Liver (tissue), 9 donors: ENCODE results near the gene ZNRD2. TPM values are rescaled to one million over a fixed set of nuclear protein-coding genes. Genes with fewer than 3 reads are reported as not detected.

Experiments used
- DNase-seq: peaks from one replicate; pipeline ENCODE4 v3.0.0-alpha.2; 2017; ENCODE audit warnings: low spot score
- H3K27ac ChIP-seq, 2 donors: one replicate each; pipeline ENCODE4 v1.7.0; 2013; ENCODE audit warnings: inconsistent platforms in 2 of 2, low read length in 2 of 2, control low read depth in 1 of 2, low read depth in 1 of 2, mild to moderate bottlenecking in 1 of 2
- H3K27me3 ChIP-seq, 4 donors: one replicate each; pipeline versions ENCODE4 v1.6.1 to v1.7.0; 2013; ENCODE audit warnings: low read length in 3 of 4, inconsistent platforms in 1 of 4, mild to moderate bottlenecking in 1 of 4, moderate library complexity in 1 of 4; ENCODE audit not compliant: control insufficient read depth in 4 of 4, insufficient read depth in 4 of 4
- H3K36me3 ChIP-seq, 4 donors: one replicate each; pipeline versions ENCODE4 v1.6.1 to v1.7.0; 2013; ENCODE audit warnings: low read length in 3 of 4, mild to moderate bottlenecking in 3 of 4, low read depth in 1 of 4, moderate library complexity in 1 of 4; ENCODE audit not compliant: control insufficient read depth in 4 of 4, insufficient read depth in 3 of 4
- H3K4me1 ChIP-seq, 4 donors: one replicate each; pipeline versions ENCODE4 v1.6.1 to v1.7.0; 2013; ENCODE audit warnings: low read length in 3 of 4, mild to moderate bottlenecking in 3 of 4, moderate library complexity in 1 of 4; ENCODE audit not compliant: control insufficient read depth in 4 of 4, insufficient read depth in 4 of 4
- H3K4me3 ChIP-seq, 3 donors: one replicate each; pipeline versions ENCODE4 v1.6.1 to v1.7.0; 2013; ENCODE audit warnings: low read length in 3 of 3, control low read depth in 1 of 3, low read depth in 1 of 3, mild to moderate bottlenecking in 1 of 3
- H3K9ac ChIP-seq, 2 donors: one replicate each; pipeline ENCODE4 v1.7.0; 2013; ENCODE audit warnings: low read length in 2 of 2, mild to moderate bottlenecking in 2 of 2, moderate library complexity in 2 of 2, control low read depth in 1 of 2, low read depth in 1 of 2
- H3K9me3 ChIP-seq, 4 donors: one replicate each; pipeline versions ENCODE4 v1.6.1 to v1.7.0; 2013; ENCODE audit warnings: low read length in 3 of 4; ENCODE audit not compliant: control insufficient read depth in 4 of 4
- ATF3 ChIP-seq: IDR thresholded peaks from 2 replicates; pipeline ENCODE4 v1.6.1; 2016; ENCODE audit warnings: antibody characterized with exemption
- FOXA1 ChIP-seq: IDR thresholded peaks from 2 replicates; pipeline ENCODE4 v1.6.1; 2016; ENCODE audit warnings: antibody characterized with exemption
- GABPA ChIP-seq, 2 donors: IDR thresholded peaks in 1 of 2; conservative IDR thresholded peaks in 1 of 2; 2 replicates each; pipeline ENCODE4 v1.6.1; 2016; ENCODE audit warnings: antibody characterized with exemption in 2 of 2, mild to moderate bottlenecking in 1 of 2, moderate library complexity in 1 of 2
- HNF4A ChIP-seq, 2 donors: conservative IDR thresholded peaks; 2 replicates each; pipeline ENCODE4 v1.6.1; 2016; ENCODE audit warnings: antibody characterized with exemption in 2 of 2, mild to moderate bottlenecking in 2 of 2
- HNF4G ChIP-seq: IDR thresholded peaks from 2 replicates; pipeline ENCODE4 v1.6.1; 2016; ENCODE audit warnings: antibody characterized with exemption
- JUND ChIP-seq, 2 donors: IDR thresholded peaks; 2 replicates each; pipeline ENCODE4 v1.6.1; 2016; ENCODE audit warnings: antibody characterized with exemption in 2 of 2
- MAX ChIP-seq: IDR thresholded peaks from 2 replicates; pipeline ENCODE4 v1.6.1; 2016; ENCODE audit warnings: antibody characterized with exemption
- NR2F2 ChIP-seq: IDR thresholded peaks from 2 replicates; pipeline ENCODE4 v1.6.1; 2016; ENCODE audit warnings: antibody characterized with exemption
- RAD21 ChIP-seq, 2 donors: IDR thresholded peaks; 2 replicates each; pipeline ENCODE4 v1.6.1; 2016; ENCODE audit warnings: antibody characterized with exemption in 2 of 2, mild to moderate bottlenecking in 2 of 2
- RXRA ChIP-seq, 2 donors: IDR thresholded peaks; 2 replicates each; pipeline ENCODE4 v1.6.1; 2017 to 2018; ENCODE audit warnings: antibody characterized with exemption in 2 of 2, mild to moderate bottlenecking in 1 of 2
- TAF1 ChIP-seq: conservative IDR thresholded peaks from 2 replicates; pipeline ENCODE4 v1.6.1; 2016; ENCODE audit warnings: antibody characterized with exemption, mild to moderate bottlenecking
- YY1 ChIP-seq: IDR thresholded peaks from 2 replicates; pipeline ENCODE4 v1.6.1; 2016; ENCODE audit warnings: antibody characterized with exemption, mild to moderate bottlenecking
- WGBS: extraction: QIAGEN DNeasy Blood & Tissue Kit; methylation state at CpG from one replicate; pipeline ENCODE4 v1.1.7; 2013; 5-methylcytosine and 5-hydroxymethylcytosine counted together
- polyA plus RNA-seq, 2 donors: library from polyadenylated mRNA; stranded (reverse) in 1 of 2; unstranded in 1 of 2; fragments of 200-250 nt in 1 of 2; fragments of >200 nt in 1 of 2; fragmentation: Nextera tagmentation in 1 of 2; extraction: Ambion mirVana in 1 of 2; gene quantifications; one replicate each; pipeline versions ENCODE4 v1.2.1 to v1.2.3, GENCODE V29; 2013 to 2015
- total RNA-seq, 2 donors: library from RNA; depleted of rRNA; stranded (reverse); fragments of >200 nt; gene quantifications; one replicate each; pipeline ENCODE4 v1.2.3, GENCODE V29; 2014
- TF ChIP-seq, protein P1 (sequence below): fragments of 150-350 bp; IDR thresholded peaks from 2 replicates; pipeline ENCODE4 v1.5.1; 2017; ENCODE audit warnings: improper control_type of control experiment, low read depth, low read length; ENCODE audit not compliant: missing input control
- TF ChIP-seq, protein P2 (sequence below): IDR thresholded peaks from 2 replicates; pipeline ENCODE4 v1.6.1; 2016; ENCODE audit warnings: antibody characterized with exemption, mild to moderate bottlenecking
- TF ChIP-seq, protein P3 (sequence below): IDR thresholded peaks from 2 replicates; pipeline ENCODE4 v1.6.1; 2016; ENCODE audit warnings: antibody characterized with exemption
- donor health status: healthy.
- donor health status: healthy.
- donor health status: healthy.
- donor health status: healthy.
- donor health status: healthy.

Gene ZNRD2
- total and polyA plus RNA-seq, 4 donors = 18.2 to 39.5 (median 28.0) TPM

GRCh38 chr11:65526744-65527143, 43.5 kb upstream of the ZNRD2 start:
- peaks cover 7 to 23% (median 11%) of the 10 kb centered on the region in 4 donors for H3K36me3 ChIP-seq
- no peak overlapping the region for H3K4me3 ChIP-seq
- H3K27ac ChIP-seq = no peak overlapping the region
- H3K9ac ChIP-seq = no peak overlapping the region
- WGBS = 95% methylated on average over 8 of the region's 8 CpGs
- no peaks in the 10 kb centered on the region for H3K27me3 ChIP-seq
- DNase-seq = no peak
- TF ChIP-seq HNF4A (conservative IDR thresholded peaks at IDR 0.05) = no peak
- TF ChIP-seq, protein P1, sequence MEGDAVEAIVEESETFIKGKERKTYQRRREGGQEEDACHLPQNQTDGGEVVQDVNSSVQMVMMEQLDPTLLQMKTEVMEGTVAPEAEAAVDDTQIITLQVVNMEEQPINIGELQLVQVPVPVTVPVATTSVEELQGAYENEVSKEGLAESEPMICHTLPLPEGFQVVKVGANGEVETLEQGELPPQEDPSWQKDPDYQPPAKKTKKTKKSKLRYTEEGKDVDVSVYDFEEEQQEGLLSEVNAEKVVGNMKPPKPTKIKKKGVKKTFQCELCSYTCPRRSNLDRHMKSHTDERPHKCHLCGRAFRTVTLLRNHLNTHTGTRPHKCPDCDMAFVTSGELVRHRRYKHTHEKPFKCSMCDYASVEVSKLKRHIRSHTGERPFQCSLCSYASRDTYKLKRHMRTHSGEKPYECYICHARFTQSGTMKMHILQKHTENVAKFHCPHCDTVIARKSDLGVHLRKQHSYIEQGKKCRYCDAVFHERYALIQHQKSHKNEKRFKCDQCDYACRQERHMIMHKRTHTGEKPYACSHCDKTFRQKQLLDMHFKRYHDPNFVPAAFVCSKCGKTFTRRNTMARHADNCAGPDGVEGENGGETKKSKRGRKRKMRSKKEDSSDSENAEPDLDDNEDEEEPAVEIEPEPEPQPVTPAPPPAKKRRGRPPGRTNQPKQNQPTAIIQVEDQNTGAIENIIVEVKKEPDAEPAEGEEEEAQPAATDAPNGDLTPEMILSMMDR = no peak
- TF ChIP-seq, protein P2, sequence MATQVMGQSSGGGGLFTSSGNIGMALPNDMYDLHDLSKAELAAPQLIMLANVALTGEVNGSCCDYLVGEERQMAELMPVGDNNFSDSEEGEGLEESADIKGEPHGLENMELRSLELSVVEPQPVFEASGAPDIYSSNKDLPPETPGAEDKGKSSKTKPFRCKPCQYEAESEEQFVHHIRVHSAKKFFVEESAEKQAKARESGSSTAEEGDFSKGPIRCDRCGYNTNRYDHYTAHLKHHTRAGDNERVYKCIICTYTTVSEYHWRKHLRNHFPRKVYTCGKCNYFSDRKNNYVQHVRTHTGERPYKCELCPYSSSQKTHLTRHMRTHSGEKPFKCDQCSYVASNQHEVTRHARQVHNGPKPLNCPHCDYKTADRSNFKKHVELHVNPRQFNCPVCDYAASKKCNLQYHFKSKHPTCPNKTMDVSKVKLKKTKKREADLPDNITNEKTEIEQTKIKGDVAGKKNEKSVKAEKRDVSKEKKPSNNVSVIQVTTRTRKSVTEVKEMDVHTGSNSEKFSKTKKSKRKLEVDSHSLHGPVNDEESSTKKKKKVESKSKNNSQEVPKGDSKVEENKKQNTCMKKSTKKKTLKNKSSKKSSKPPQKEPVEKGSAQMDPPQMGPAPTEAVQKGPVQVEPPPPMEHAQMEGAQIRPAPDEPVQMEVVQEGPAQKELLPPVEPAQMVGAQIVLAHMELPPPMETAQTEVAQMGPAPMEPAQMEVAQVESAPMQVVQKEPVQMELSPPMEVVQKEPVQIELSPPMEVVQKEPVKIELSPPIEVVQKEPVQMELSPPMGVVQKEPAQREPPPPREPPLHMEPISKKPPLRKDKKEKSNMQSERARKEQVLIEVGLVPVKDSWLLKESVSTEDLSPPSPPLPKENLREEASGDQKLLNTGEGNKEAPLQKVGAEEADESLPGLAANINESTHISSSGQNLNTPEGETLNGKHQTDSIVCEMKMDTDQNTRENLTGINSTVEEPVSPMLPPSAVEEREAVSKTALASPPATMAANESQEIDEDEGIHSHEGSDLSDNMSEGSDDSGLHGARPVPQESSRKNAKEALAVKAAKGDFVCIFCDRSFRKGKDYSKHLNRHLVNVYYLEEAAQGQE = no peak
- no peak for TF ChIP-seq FOXA1
- TF ChIP-seq GABPA (IDR thresholded peaks at IDR 0.05 in 1 of 2, conservative IDR thresholded peaks at IDR 0.05 in 1 of 2) = no peak
- TF ChIP-seq RXRA (IDR thresholded peaks at IDR 0.05) = no peak
- TF ChIP-seq ATF3 = no peak
- TF ChIP-seq, protein P3, sequence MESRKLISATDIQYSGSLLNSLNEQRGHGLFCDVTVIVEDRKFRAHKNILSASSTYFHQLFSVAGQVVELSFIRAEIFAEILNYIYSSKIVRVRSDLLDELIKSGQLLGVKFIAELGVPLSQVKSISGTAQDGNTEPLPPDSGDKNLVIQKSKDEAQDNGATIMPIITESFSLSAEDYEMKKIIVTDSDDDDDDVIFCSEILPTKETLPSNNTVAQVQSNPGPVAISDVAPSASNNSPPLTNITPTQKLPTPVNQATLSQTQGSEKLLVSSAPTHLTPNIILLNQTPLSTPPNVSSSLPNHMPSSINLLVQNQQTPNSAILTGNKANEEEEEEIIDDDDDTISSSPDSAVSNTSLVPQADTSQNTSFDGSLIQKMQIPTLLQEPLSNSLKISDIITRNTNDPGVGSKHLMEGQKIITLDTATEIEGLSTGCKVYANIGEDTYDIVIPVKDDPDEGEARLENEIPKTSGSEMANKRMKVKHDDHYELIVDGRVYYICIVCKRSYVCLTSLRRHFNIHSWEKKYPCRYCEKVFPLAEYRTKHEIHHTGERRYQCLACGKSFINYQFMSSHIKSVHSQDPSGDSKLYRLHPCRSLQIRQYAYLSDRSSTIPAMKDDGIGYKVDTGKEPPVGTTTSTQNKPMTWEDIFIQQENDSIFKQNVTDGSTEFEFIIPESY = no peak
- no peak for TF ChIP-seq NR2F2
- TF ChIP-seq MAX = no peak
- no peak for TF ChIP-seq TAF1
- TF ChIP-seq JUND (IDR thresholded peaks at IDR 0.05) = no peak
- no peak for TF ChIP-seq RAD21 (IDR thresholded peaks at IDR 0.05)
- peaks cover 18 to 67% (median 56%) of the 10 kb centered on the region in 4 donors for H3K4me1 ChIP-seq
- no peaks in the 10 kb centered on the region for H3K9me3 ChIP-seq

- H3K4me1 ChIP-seq = peaks cover 18 to 71% (median 54%) of the 10 kb centered on the region in 4 donors
- WGBS = 89% methylated on average over 12 of the region's 12 CpGs
- peaks cover 8 to 29% (median 14%) of the 10 kb centered on the region in 4 donors for H3K36me3 ChIP-seq
- TF ChIP-seq RAD21 (IDR thresholded peaks at IDR 0.05) = no peak
- TF ChIP-seq HNF4G = no peak
- no peak for TF ChIP-seq YY1
- DNase-seq = no peak
- no peaks in the 10 kb centered on the region for H3K9me3 ChIP-seq
- no peak overlapping the region for H3K27ac ChIP-seq
- H3K9ac ChIP-seq = no peak overlapping the region
- H3K27me3 ChIP-seq = no peaks in the 10 kb centered on the region
- H3K4me3 ChIP-seq = no peak overlapping the region
Observed at GRCh38 chr11:65528819-65529350, 41.4 kb upstream of the ZNRD2 start.
